ENCODE measurements around the gene ATP13A3. TPM values are rescaled to one million over a fixed set of nuclear protein-coding genes. Genes with fewer than 3 reads are reported as not detected.

Gene ATP13A3
- total and polyA plus RNA-seq, 4 donors: 33.6 to 257 (median 56.4) TPM

DNA sequence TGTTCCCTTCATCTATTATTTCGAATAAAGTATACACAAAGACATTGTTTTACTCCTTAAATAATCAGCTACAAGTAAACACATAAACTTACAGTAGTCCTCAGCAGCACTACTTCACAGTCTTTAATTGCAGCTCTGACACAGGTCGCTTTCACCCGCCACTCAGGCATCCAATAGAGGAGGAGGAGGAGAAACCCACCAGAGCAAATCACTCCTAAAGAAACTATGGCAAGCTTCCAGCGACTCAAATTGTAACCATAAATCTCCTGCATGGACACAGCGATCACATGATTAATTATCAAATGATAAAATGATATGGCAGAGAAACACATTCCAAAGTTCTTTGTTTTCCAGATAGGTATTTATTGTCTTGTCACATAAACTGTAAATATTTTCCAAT is 26.2 kb downstream of the ATP13A3 start:
- 96% methylated on average over 5 of the region's 5 CpGs for WGBS
- H3K4me1 ChIP-seq (ENCODE audit: control insufficient read depth in 4 of 4, insufficient read depth in 4 of 4, low read length in 3 of 4): peaks cover 2 to 15% (median 11%) of the 10 kb centered on the region in 4 donors
- H3K27me3 ChIP-seq (ENCODE audit: control insufficient read depth in 4 of 4, insufficient read depth in 4 of 4, low read length in 3 of 4): no peaks in the 10 kb centered on the region
- TF ChIP-seq FOXA2 (IDR thresholded peaks at IDR 0.05): no peak
- no peak for TF ChIP-seq FOXA1 (IDR thresholded peaks at IDR 0.05)
- no peak for TF ChIP-seq HNF4A (conservative IDR thresholded peaks at IDR 0.05)
- no peak overlapping the region for H3K4me3 ChIP-seq (ENCODE audit: low read depth in 1 of 3, low read length in 3 of 3)
- H3K9me3 ChIP-seq (ENCODE audit: control insufficient read depth in 4 of 4, low read length in 3 of 4): no peaks in the 10 kb centered on the region
- H3K27ac ChIP-seq (ENCODE audit: low read depth in 1 of 2, low read length in 2 of 2): no peak overlapping the region
- H3K9ac ChIP-seq (ENCODE audit: low read depth in 1 of 2, low read length in 2 of 2): no peak overlapping the region
- H3K36me3 ChIP-seq (ENCODE audit: control insufficient read depth in 4 of 4, insufficient read depth in 3 of 4, low read depth in 1 of 4, low read length in 3 of 4): peaks cover 1 to 29% (median 17%) of the 10 kb centered on the region in 4 donors
- DNase-seq (ENCODE audit: low spot score): no peak

DNA sequence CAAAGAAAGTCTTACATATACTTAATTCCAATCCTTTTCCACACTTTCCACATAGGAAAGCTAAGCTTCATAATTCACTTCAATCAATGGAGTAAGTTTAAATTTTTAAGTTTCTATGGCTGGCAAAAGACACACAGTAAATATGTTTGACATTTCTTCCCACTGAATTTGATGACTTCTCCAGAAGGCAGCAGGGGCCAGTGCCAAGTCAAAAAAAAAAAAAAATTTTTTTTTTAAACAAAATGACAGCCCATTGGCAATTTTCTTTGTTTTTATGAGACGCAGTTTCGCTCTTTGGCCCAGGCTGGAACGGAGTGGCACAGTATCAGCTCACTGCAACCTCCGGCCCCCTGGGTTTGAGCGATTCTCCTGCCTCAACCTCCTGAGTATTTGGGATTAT is 28.7 kb downstream of the ATP13A3 start:
- WGBS: 96% methylated on average over 5 of the region's 5 CpGs
- Histone ChIP-seq H3K4me3 (ENCODE audit: low read depth in 1 of 3, low read length in 3 of 3) (no peak overlapping the region), H3K9ac (ENCODE audit: low read depth in 1 of 2, low read length in 2 of 2) (no peak overlapping the region), H3K9me3 (ENCODE audit: control insufficient read depth in 4 of 4, low read length in 3 of 4) (no peaks in the 10 kb centered on the region), H3K4me1 (ENCODE audit: control insufficient read depth in 4 of 4, insufficient read depth in 4 of 4, low read length in 3 of 4) (peaks cover 2 to 15% (median 10%) of the 10 kb centered on the region in 4 donors), H3K27ac (ENCODE audit: low read depth in 1 of 2, low read length in 2 of 2) (no peak overlapping the region), H3K36me3 (ENCODE audit: control insufficient read depth in 4 of 4, insufficient read depth in 3 of 4, low read depth in 1 of 4, low read length in 3 of 4) (peaks cover 3 to 40% (median 30%) of the 10 kb centered on the region in 4 donors), H3K27me3 (ENCODE audit: control insufficient read depth in 4 of 4, insufficient read depth in 4 of 4, low read length in 3 of 4) (no peaks in the 10 kb centered on the region)
- no peak for DNase-seq (ENCODE audit: low spot score)
- TF ChIP-seq, protein P1, sequence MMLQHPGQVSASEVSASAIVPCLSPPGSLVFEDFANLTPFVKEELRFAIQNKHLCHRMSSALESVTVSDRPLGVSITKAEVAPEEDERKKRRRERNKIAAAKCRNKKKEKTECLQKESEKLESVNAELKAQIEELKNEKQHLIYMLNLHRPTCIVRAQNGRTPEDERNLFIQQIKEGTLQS (IDR thresholded peaks at IDR 0.05): no peak
- TF ChIP-seq YY1 (IDR thresholded peaks at IDR 0.05) (no peak), TAF1 (conservative IDR thresholded peaks at IDR 0.05) (no peak), GABPA (IDR thresholded peaks at IDR 0.05 in 1 of 2, conservative IDR thresholded peaks at IDR 0.05 in 1 of 2) (no peak), NR2F2 (IDR thresholded peaks at IDR 0.05) (no peak), HNF4G (IDR thresholded peaks at IDR 0.05) (no peak), SP1 (IDR thresholded peaks at IDR 0.05) (no peak), FOXA2 (IDR thresholded peaks at IDR 0.05) (no peak), RAD21 (IDR thresholded peaks at IDR 0.05) (no peak)
- TF ChIP-seq, protein P2, sequence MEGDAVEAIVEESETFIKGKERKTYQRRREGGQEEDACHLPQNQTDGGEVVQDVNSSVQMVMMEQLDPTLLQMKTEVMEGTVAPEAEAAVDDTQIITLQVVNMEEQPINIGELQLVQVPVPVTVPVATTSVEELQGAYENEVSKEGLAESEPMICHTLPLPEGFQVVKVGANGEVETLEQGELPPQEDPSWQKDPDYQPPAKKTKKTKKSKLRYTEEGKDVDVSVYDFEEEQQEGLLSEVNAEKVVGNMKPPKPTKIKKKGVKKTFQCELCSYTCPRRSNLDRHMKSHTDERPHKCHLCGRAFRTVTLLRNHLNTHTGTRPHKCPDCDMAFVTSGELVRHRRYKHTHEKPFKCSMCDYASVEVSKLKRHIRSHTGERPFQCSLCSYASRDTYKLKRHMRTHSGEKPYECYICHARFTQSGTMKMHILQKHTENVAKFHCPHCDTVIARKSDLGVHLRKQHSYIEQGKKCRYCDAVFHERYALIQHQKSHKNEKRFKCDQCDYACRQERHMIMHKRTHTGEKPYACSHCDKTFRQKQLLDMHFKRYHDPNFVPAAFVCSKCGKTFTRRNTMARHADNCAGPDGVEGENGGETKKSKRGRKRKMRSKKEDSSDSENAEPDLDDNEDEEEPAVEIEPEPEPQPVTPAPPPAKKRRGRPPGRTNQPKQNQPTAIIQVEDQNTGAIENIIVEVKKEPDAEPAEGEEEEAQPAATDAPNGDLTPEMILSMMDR (IDR thresholded peaks at IDR 0.05; ENCODE audit: low read depth, low read length, missing input control): no peak
- TF ChIP-seq, protein P3, sequence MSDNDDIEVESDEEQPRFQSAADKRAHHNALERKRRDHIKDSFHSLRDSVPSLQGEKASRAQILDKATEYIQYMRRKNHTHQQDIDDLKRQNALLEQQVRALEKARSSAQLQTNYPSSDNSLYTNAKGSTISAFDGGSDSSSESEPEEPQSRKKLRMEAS (IDR thresholded peaks at IDR 0.05): no peak

DNA sequence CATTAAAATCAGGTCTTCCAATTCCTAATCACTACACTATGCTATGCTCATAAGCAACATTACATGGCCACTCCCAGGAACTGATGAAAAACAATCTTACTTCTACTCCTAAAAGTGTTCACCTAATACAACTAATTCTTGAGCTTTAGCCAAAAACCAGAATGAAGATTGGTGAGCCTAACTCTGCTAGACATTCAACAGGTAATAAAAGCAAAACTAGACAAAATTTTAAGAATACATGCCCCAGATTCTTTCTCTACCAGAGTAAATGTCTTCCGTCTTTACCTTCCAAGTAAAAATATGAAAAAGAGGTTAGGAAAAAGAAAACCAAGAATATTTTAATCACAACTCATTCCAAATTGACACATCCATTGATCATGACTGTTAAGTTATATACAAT is 31.3 kb downstream of the ATP13A3 start:
- Histone ChIP-seq H3K9ac (ENCODE audit: low read depth in 1 of 2, low read length in 2 of 2) (no peak overlapping the region), H3K4me3 (ENCODE audit: low read depth in 1 of 3, low read length in 3 of 3) (no peak overlapping the region), H3K27me3 (ENCODE audit: control insufficient read depth in 4 of 4, insufficient read depth in 4 of 4, low read length in 3 of 4) (no peaks in the 10 kb centered on the region), H3K36me3 (ENCODE audit: control insufficient read depth in 4 of 4, insufficient read depth in 3 of 4, low read depth in 1 of 4, low read length in 3 of 4) (peaks cover 3 to 51% (median 36%) of the 10 kb centered on the region in 4 donors), H3K9me3 (ENCODE audit: control insufficient read depth in 4 of 4, low read length in 3 of 4) (no peaks in the 10 kb centered on the region), H3K27ac (ENCODE audit: low read depth in 1 of 2, low read length in 2 of 2) (no peak overlapping the region), H3K4me1 (ENCODE audit: control insufficient read depth in 4 of 4, insufficient read depth in 4 of 4, low read length in 3 of 4) (no peaks in the 10 kb centered on the region)
- TF ChIP-seq, protein P1 (IDR thresholded peaks at IDR 0.05): no peak
- TF ChIP-seq YY1 (IDR thresholded peaks at IDR 0.05) (no peak), HNF4A (conservative IDR thresholded peaks at IDR 0.05) (no peak), FOXA2 (IDR thresholded peaks at IDR 0.05) (no peak), NR2F2 (IDR thresholded peaks at IDR 0.05) (no peak), EGR1 (IDR thresholded peaks at IDR 0.05; ENCODE audit: low read depth in 2 of 2) (no peak), SP1 (IDR thresholded peaks at IDR 0.05) (no peak), GABPA (IDR thresholded peaks at IDR 0.05 in 1 of 2, conservative IDR thresholded peaks at IDR 0.05 in 1 of 2) (no peak), JUND (IDR thresholded peaks at IDR 0.05) (no peak), TAF1 (conservative IDR thresholded peaks at IDR 0.05) (no peak), RAD21 (IDR thresholded peaks at IDR 0.05) (no peak)
- TF ChIP-seq, protein P4, sequence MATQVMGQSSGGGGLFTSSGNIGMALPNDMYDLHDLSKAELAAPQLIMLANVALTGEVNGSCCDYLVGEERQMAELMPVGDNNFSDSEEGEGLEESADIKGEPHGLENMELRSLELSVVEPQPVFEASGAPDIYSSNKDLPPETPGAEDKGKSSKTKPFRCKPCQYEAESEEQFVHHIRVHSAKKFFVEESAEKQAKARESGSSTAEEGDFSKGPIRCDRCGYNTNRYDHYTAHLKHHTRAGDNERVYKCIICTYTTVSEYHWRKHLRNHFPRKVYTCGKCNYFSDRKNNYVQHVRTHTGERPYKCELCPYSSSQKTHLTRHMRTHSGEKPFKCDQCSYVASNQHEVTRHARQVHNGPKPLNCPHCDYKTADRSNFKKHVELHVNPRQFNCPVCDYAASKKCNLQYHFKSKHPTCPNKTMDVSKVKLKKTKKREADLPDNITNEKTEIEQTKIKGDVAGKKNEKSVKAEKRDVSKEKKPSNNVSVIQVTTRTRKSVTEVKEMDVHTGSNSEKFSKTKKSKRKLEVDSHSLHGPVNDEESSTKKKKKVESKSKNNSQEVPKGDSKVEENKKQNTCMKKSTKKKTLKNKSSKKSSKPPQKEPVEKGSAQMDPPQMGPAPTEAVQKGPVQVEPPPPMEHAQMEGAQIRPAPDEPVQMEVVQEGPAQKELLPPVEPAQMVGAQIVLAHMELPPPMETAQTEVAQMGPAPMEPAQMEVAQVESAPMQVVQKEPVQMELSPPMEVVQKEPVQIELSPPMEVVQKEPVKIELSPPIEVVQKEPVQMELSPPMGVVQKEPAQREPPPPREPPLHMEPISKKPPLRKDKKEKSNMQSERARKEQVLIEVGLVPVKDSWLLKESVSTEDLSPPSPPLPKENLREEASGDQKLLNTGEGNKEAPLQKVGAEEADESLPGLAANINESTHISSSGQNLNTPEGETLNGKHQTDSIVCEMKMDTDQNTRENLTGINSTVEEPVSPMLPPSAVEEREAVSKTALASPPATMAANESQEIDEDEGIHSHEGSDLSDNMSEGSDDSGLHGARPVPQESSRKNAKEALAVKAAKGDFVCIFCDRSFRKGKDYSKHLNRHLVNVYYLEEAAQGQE (IDR thresholded peaks at IDR 0.05): no peak
- TF ChIP-seq, protein P3 (IDR thresholded peaks at IDR 0.05): no peak
- TF ChIP-seq, protein P5, sequence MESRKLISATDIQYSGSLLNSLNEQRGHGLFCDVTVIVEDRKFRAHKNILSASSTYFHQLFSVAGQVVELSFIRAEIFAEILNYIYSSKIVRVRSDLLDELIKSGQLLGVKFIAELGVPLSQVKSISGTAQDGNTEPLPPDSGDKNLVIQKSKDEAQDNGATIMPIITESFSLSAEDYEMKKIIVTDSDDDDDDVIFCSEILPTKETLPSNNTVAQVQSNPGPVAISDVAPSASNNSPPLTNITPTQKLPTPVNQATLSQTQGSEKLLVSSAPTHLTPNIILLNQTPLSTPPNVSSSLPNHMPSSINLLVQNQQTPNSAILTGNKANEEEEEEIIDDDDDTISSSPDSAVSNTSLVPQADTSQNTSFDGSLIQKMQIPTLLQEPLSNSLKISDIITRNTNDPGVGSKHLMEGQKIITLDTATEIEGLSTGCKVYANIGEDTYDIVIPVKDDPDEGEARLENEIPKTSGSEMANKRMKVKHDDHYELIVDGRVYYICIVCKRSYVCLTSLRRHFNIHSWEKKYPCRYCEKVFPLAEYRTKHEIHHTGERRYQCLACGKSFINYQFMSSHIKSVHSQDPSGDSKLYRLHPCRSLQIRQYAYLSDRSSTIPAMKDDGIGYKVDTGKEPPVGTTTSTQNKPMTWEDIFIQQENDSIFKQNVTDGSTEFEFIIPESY (IDR thresholded peaks at IDR 0.05): no peak
- WGBS: 99% methylated on average over 1 of the region's 1 CpG
- DNase-seq (ENCODE audit: low spot score): no peak
